ENCODE measurements around the gene NUBPL.

The NUBPL gene

DNA sequence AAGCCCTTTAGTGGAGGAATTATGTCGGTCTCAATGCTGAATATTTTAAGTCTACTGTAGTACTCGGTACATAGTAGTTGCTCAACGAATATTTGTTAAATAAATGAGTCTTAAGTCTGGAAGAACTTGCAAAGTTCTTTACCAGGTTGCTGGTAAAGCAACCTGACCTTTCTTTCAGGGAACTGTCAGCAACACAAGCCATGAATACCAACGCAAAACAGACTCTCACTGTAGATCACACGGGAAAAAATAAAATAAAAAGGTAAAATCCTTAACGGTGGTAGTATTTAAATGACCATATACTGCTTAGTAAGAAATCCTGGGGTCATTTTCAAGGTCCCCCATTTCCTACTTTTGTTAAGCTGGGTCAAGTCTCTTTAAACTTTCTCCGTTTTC, 447 bp upstream of the NUBPL start:
- TF ChIP-seq CTCF (IDR thresholded peaks at IDR 0.05) = no peak

- TF ChIP-seq CTCF (IDR thresholded peaks at IDR 0.05) = no peak
Measured at GRCh38 chr14:31564194-31564593, 3.0 kb downstream of the NUBPL start.

GRCh38 chr14:31566456-31566855, 5.3 kb downstream of the NUBPL start:
- TF ChIP-seq CTCF (IDR thresholded peaks at IDR 0.05) = no peak

DNA sequence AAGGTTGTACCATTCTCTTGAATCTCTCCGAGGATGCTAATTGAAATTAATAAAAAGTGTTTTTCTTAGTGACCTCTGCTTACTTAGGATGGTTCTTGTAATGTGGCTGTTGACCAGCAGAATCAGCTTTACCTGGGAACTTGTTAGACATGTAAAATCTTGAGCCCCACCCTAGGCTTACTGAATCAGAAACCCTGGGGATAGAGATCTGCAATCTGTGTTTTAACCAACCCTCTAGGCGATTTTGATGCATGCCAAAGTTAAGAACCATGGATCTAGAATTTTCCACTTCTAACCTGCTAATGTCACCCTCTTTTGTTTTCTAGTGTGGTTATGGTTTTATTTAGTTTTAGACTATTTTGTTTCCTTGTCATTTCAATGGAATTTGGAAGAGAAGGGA, 6.5 kb downstream of the NUBPL start:
- no peak for TF ChIP-seq CTCF (IDR thresholded peaks at IDR 0.05)

DNA sequence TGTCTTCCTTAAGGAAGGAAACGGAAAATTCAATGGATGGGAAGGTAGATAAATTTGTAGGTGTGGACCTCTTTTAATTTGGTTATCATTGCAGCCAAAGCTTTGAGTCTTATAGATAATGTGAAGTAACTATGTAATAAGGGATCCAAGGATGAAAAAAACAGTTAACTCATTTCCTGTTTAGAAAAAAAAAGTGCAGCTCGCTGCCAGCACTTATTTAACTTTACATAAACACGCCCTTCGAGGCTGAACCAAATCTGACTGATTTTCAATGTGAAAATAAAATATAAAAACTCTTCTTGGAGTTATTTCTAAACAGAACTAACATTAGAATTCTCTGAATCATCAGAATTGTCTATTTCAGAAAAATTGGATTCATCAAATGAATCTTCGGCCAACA, 7.0 kb downstream of the NUBPL start:
- no peak for TF ChIP-seq CTCF (IDR thresholded peaks at IDR 0.05)

DNA sequence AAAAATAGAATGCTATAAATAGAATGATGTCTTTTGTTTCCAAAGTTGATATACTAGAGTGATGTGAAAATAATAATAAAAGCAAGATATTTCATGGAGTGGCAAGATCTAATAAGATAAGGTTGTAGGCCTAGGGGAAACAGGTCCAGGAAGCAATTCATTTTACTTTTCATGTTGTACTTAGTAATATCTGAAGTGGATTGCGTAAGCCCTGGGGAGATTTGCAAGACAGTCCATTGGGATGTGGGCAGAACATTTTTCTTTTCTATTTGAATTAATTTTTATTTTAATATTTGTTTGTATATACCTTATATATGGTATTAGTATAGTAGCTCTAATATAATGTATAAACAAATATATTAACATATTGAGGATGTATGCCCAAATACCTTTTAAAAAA, 7.5 kb downstream of the NUBPL start:
- no peak for TF ChIP-seq CTCF (IDR thresholded peaks at IDR 0.05)

DNA sequence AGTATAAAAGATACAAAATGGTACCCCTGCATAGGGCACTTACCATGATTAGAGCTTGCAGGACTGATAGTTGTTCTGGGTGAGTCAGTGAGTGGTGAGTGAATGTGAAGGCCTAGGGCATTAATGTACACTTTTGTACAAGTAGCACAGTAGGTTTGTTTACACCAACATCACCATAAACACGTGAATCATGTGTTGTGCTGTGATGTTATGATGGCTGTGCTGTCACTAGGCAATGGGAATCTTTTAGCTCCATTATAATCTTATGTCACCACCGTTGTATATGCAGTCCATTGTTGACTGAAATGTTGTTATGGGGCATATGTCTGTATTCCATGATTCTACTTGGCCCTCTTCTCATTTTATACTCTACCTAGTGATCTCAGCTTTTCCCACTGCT, 11.8 kb downstream of the NUBPL start:
- TF ChIP-seq CTCF (IDR thresholded peaks at IDR 0.05) = no peak

DNA sequence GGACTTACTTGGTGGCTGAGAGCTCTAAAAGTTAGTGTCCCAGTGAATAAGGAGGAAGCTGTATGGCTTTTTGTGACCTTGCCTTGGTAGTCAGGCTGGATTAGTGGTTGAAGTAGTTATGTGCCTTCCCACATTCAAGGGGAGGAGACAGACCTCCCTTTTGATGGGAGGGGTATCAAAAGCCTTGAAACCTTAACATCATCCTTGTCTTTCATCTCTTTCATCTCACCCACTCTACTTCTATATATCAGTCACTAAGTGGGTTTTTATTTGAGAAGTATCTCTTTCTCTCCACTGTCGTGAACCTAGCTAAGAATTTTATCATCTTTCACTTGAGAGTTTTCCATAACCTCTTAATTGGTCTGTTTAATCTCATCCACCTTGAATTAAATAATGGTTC, 15.7 kb downstream of the NUBPL start:
- TF ChIP-seq CTCF (IDR thresholded peaks at IDR 0.05) = no peak
